Suprapubic skin (tissue), 4 donors: Measurements from ENCODE around the gene ADAP1. TPM values are rescaled to one million over a fixed set of nuclear protein-coding genes. Genes with fewer than 3 reads are reported as not detected.
A peak's percentile ranks its signal among the peaks of the same experiment; 100 is the strongest.

Source experiments
- DNase-seq, 2 donors: peaks; one replicate each; pipeline ENCODE4 v3.0.0-alpha.2; 2019; ENCODE audit warnings: low spot score in 2 of 2
- H3K27ac ChIP-seq: fragments of 200-600 bp; sonication (generic); one replicate; pipeline ENCODE4 v1.5.1; 2019
- H3K27me3 ChIP-seq: fragments of 200-600 bp; sonication (generic); one replicate; pipeline ENCODE4 v1.5.1; 2019
- H3K36me3 ChIP-seq: fragments of 200-600 bp; sonication (generic); one replicate; pipeline ENCODE4 v1.5.1; 2019
- H3K4me1 ChIP-seq: fragments of 200-600 bp; sonication (generic); one replicate; pipeline ENCODE4 v1.5.1; 2019
- H3K4me3 ChIP-seq: fragments of 200-600 bp; sonication (generic); one replicate; pipeline ENCODE4 v1.5.1; 2019; ENCODE audit warnings: mild to moderate bottlenecking
- H3K9me3 ChIP-seq: fragments of 200-600 bp; sonication (generic); one replicate; pipeline ENCODE4 v1.5.1; 2019
- CTCF ChIP-seq, 2 donors: fragments of 200-600 bp in 1 of 2; fragments of 450-650 bp in 1 of 2; sonication (generic) in 1 of 2; IDR thresholded peaks; one replicate each; pipeline ENCODE4 v1.5.1; 2016 to 2019; ENCODE audit warnings: antibody characterized with exemption in 2 of 2, mild to moderate bottlenecking in 1 of 2, moderate library complexity in 1 of 2
- EP300 ChIP-seq: sonication (generic); formaldehyde crosslinking; IDR thresholded peaks from one replicate; pipeline ENCODE4 v1.6.1; 2017; ENCODE audit warnings: antibody characterized with exemption
- POLR2A ChIP-seq, 2 donors: fragments of 450-650 bp; IDR thresholded peaks; one replicate each; pipeline ENCODE4 v1.6.1; 2017; ENCODE audit warnings: antibody characterized with exemption in 2 of 2, mild to moderate bottlenecking in 2 of 2, moderate library complexity in 2 of 2
- POLR2AphosphoS5 ChIP-seq, 3 donors: sonication (generic); formaldehyde crosslinking; IDR thresholded peaks; one replicate each; pipeline ENCODE4 v1.6.1; 2017; ENCODE audit warnings: antibody characterized with exemption in 3 of 3
- WGBS: methylation state at CpG from one replicate; pipeline ENCODE4 v1.1.5; 2018; 5-methylcytosine and 5-hydroxymethylcytosine counted together
- total RNA-seq, 4 donors: library from RNA; depleted of rRNA; stranded (reverse); fragments of >200 nt; gene quantifications; one replicate each; pipeline ENCODE4 v1.1.0, GENCODE V29; 2016

Gene ADAP1
- total RNA-seq, 4 donors from 2014 or later: 4.1 to 9.1 (median 6.3) TPM

- Histone ChIP-seq H3K27ac (no peak overlapping the region), H3K36me3 (no peaks in the 10 kb centered on the region), H3K27me3 (no peaks in the 10 kb centered on the region), H3K4me3 (no peak overlapping the region), H3K9me3 (no peaks in the 10 kb centered on the region), H3K4me1 (no peaks in the 10 kb centered on the region)
- 76% methylated on average over 29 of the region's 29 CpGs for WGBS
- peak in 1 of 2 donors; percentile 37 for DNase-seq
- no peak for TF ChIP-seq POLR2AphosphoS5 (IDR thresholded peaks at IDR 0.05)
- TF ChIP-seq POLR2A (IDR thresholded peaks at IDR 0.05): no peak
- TF ChIP-seq EP300: no peak
- no peak for TF ChIP-seq CTCF (IDR thresholded peaks at IDR 0.05)
These were observed 23.3 kb downstream of the ADAP1 start for GRCh38 chr7:930975-931758.

GRCh38 chr7:929311-929711 lies 25.2 kb downstream of the ADAP1 start:
- DNase-seq: peak in 1 of 2 donors; percentile 41
- Histone ChIP-seq H3K9me3 (no peaks in the 10 kb centered on the region), H3K27me3 (no peaks in the 10 kb centered on the region), H3K36me3 (no peaks in the 10 kb centered on the region), H3K4me1 (peaks cover 4% of the 10 kb centered on the region), H3K4me3 (no peak overlapping the region), H3K27ac (peak overlapping the region; percentile 47)
- TF ChIP-seq POLR2A (IDR thresholded peaks at IDR 0.05): no peak
- no peak for TF ChIP-seq EP300
- no peak for TF ChIP-seq CTCF (IDR thresholded peaks at IDR 0.05)
- TF ChIP-seq POLR2AphosphoS5 (IDR thresholded peaks at IDR 0.05): no peak
- WGBS: 68% methylated on average over 14 of the region's 14 CpGs

GRCh38 chr7:927031-927671 lies 27.3 kb downstream of the ADAP1 start:
- Histone ChIP-seq H3K4me1 (peaks cover 22% of the 10 kb centered on the region), H3K4me3 (no peak overlapping the region), H3K27ac (no peak overlapping the region), H3K36me3 (no peaks in the 10 kb centered on the region), H3K9me3 (no peaks in the 10 kb centered on the region), H3K27me3 (peaks cover 3% of the 10 kb centered on the region)
- DNase-seq: peak; percentile 60 to 76
- WGBS: 39% methylated on average over 17 of the region's 21 CpGs
- TF ChIP-seq POLR2A (IDR thresholded peaks at IDR 0.05) (no peak), POLR2AphosphoS5 (IDR thresholded peaks at IDR 0.05) (no peak), EP300 (no peak), CTCF (IDR thresholded peaks at IDR 0.05) (no peak)

GRCh38 chr7:926061-927030 lies 28.1 kb downstream of the ADAP1 start:
- WGBS: 73% methylated on average over 21 of the region's 47 CpGs
- Histone ChIP-seq H3K9me3 (no peaks in the 10 kb centered on the region), H3K27me3 (peaks cover 7% of the 10 kb centered on the region), H3K36me3 (no peaks in the 10 kb centered on the region), H3K4me3 (no peak overlapping the region), H3K4me1 (peaks cover 23% of the 10 kb centered on the region), H3K27ac (peak overlapping the region; percentile 54)
- peak; percentile 60 to 77 for DNase-seq
- TF ChIP-seq EP300: no peak
- no peak for TF ChIP-seq POLR2A (IDR thresholded peaks at IDR 0.05)
- no peak for TF ChIP-seq POLR2AphosphoS5 (IDR thresholded peaks at IDR 0.05)
- no peak for TF ChIP-seq CTCF (IDR thresholded peaks at IDR 0.05)
